H9 (cell line): ENCODE measurements around the gene ARPC2. TPM values are rescaled to one million over a fixed set of nuclear protein-coding genes. Genes with fewer than 3 reads are reported as not detected.

Experiments used
- DNase-seq: peaks from one replicate; pipeline ENCODE4 v3.0.0-alpha.2; 2017
- H2AFZ ChIP-seq: one replicate; pipeline ENCODE4 v1.6.1; 2013; ENCODE audit warnings: mild to moderate bottlenecking, low read length, control low read depth, moderate library complexity
- H2AK5ac ChIP-seq: 2 replicates; pipeline ENCODE4 v1.6.1; 2013; ENCODE audit warnings: low read length, control low read depth, mixed read lengths; ENCODE audit not compliant: insufficient read length
- H2BK120ac ChIP-seq: one replicate; pipeline ENCODE4 v1.6.1; 2013; ENCODE audit warnings: low read depth, mild to moderate bottlenecking, low read length, control low read depth, inconsistent platforms; ENCODE audit not compliant: poor library complexity, severe bottlenecking
- H2BK12ac ChIP-seq: 2 replicates; pipeline ENCODE4 v1.6.1; 2013; ENCODE audit warnings: low read length, control low read depth, mixed read lengths, low read depth; ENCODE audit not compliant: insufficient read length
- H2BK15ac ChIP-seq: 2 replicates; pipeline ENCODE4 v1.6.1; 2013; ENCODE audit warnings: low read depth, low read length, control low read depth
- H2BK20ac ChIP-seq: one replicate; pipeline ENCODE4 v1.6.1; 2013; ENCODE audit warnings: low read depth, mild to moderate bottlenecking, low read length, control low read depth, inconsistent platforms; ENCODE audit not compliant: poor library complexity, severe bottlenecking
- H2BK5ac ChIP-seq: 2 replicates; pipeline ENCODE4 v1.6.1; 2013; ENCODE audit warnings: low read length, control low read depth, mixed read lengths; ENCODE audit not compliant: insufficient read length
- H3K14ac ChIP-seq: 2 replicates; pipeline ENCODE4 v1.6.1; 2013; ENCODE audit warnings: low read length, control low read depth; ENCODE audit not compliant: insufficient read depth
- H3K18ac ChIP-seq: 2 replicates; pipeline ENCODE4 v1.6.1; 2013; ENCODE audit warnings: low read depth, mild to moderate bottlenecking, mixed read lengths, low read length, control low read depth; ENCODE audit not compliant: insufficient read length
- H3K23ac ChIP-seq: 2 replicates; pipeline ENCODE4 v1.6.1; 2013; ENCODE audit warnings: low read length, control low read depth, mixed read lengths, low read depth; ENCODE audit not compliant: insufficient read length
- H3K23me2 ChIP-seq: 2 replicates; pipeline ENCODE4 v1.6.1; 2013; ENCODE audit warnings: low read depth, mild to moderate bottlenecking, mixed read lengths, low read length, control low read depth; ENCODE audit not compliant: insufficient read length, poor library complexity, severe bottlenecking
- H3K27ac ChIP-seq: 2 replicates; pipeline ENCODE4 v1.5.1; 2013; ENCODE audit warnings: low read length, control low read depth, mixed read lengths, low read depth; ENCODE audit not compliant: insufficient read length
- H3K27me3 ChIP-seq: 2 replicates; pipeline ENCODE4 v1.6.1; 2013; ENCODE audit warnings: low read length, control low read depth, inconsistent platforms; ENCODE audit not compliant: insufficient read depth
- H3K4ac ChIP-seq: 2 replicates; pipeline ENCODE4 v1.6.1; 2013; ENCODE audit warnings: low read depth, mild to moderate bottlenecking, control low read depth, inconsistent platforms, low read length, moderate library complexity
- H3K4me1 ChIP-seq: 2 replicates; pipeline ENCODE4 v1.6.1; 2013; ENCODE audit warnings: low read length, control low read depth, inconsistent platforms; ENCODE audit not compliant: insufficient read depth
- H3K4me2 ChIP-seq: 2 replicates; pipeline ENCODE4 v1.6.1; 2013; ENCODE audit warnings: low read length, control low read depth, mixed read lengths; ENCODE audit not compliant: insufficient read length, insufficient read depth
- H3K56ac ChIP-seq: 2 replicates; pipeline ENCODE4 v1.6.1; 2013; ENCODE audit warnings: low read depth, mild to moderate bottlenecking, mixed read lengths, low read length, control low read depth; ENCODE audit not compliant: insufficient read length
- H3K79me1 ChIP-seq: 2 replicates; pipeline ENCODE4 v1.6.1; 2013; ENCODE audit warnings: low read depth, mild to moderate bottlenecking, moderate library complexity, low read length, control low read depth, inconsistent platforms; ENCODE audit not compliant: insufficient read depth, poor library complexity, severe bottlenecking
- H3K79me2 ChIP-seq: 2 replicates; pipeline ENCODE4 v1.6.1; 2013; ENCODE audit warnings: low read length, control low read depth, inconsistent platforms; ENCODE audit not compliant: insufficient read depth
- H3K9ac ChIP-seq: 2 replicates; pipeline ENCODE4 v1.6.1; 2013; ENCODE audit warnings: low read length, control low read depth, mixed read lengths; ENCODE audit not compliant: insufficient read length; ENCODE audit errors: extremely low read depth
- H3K9me3 ChIP-seq: one replicate; pipeline ENCODE4 v1.6.1; 2013; ENCODE audit warnings: low read depth, low read length, inconsistent platforms; ENCODE audit not compliant: control insufficient read depth
- H3T11ph ChIP-seq: one replicate; pipeline ENCODE4 v1.6.1; 2013; ENCODE audit warnings: mild to moderate bottlenecking, low read length, control low read depth, inconsistent platforms
- H4K20me1 ChIP-seq: one replicate; pipeline ENCODE4 v1.6.1; 2013; ENCODE audit not compliant: control insufficient read depth, insufficient read length, insufficient read depth
- H4K5ac ChIP-seq: 2 replicates; pipeline ENCODE4 v1.6.1; 2013; ENCODE audit warnings: low read depth, mild to moderate bottlenecking, mixed read lengths, low read length, control low read depth; ENCODE audit not compliant: insufficient read length
- H4K8ac ChIP-seq: replicated peaks from 2 replicates; pipeline ENCODE4 v1.6.1; 2013; ENCODE audit warnings: low read length, control low read depth, mixed read lengths, low read depth; ENCODE audit not compliant: insufficient read length
- H4K91ac ChIP-seq: 2 replicates; pipeline ENCODE4 v1.6.1; 2013; ENCODE audit warnings: low read depth, mild to moderate bottlenecking, moderate library complexity, mixed read lengths, low read length, control low read depth; ENCODE audit not compliant: insufficient read length
- H3K27ac Mint-ChIP-seq, 3 experiments: 2 replicates in 2 of 3; 3 replicates in 1 of 3; pipeline ENCODE4 v1.8.0; 2020 to 2021; ENCODE audit warnings: mixed read lengths in 3 of 3, mild to moderate bottlenecking in 1 of 3, moderate library complexity in 1 of 3
- H3K27me3 Mint-ChIP-seq: 2 replicates; pipeline ENCODE4 v1.8.0; 2021; ENCODE audit warnings: low read depth, mild to moderate bottlenecking, moderate library complexity, mixed read lengths
- H3K36me3 Mint-ChIP-seq, 3 experiments: 2 replicates in 2 of 3; 3 replicates in 1 of 3; pipeline ENCODE4 v1.8.0; 2020 to 2021; ENCODE audit warnings: low read depth in 3 of 3, mixed read lengths in 3 of 3; ENCODE audit not compliant: insufficient read depth in 1 of 3
- H3K4me1 Mint-ChIP-seq, 2 experiments: 2 replicates each; pipeline ENCODE4 v1.8.0; 2020; ENCODE audit warnings: mixed read lengths in 2 of 2
- H3K4me3 Mint-ChIP-seq, 2 experiments: 2 replicates in 1 of 2; 3 replicates in 1 of 2; pipeline ENCODE4 v1.8.0; 2020 to 2021; ENCODE audit warnings: mild to moderate bottlenecking in 2 of 2, mixed read lengths in 2 of 2, moderate library complexity in 1 of 2
- H3K9me3 Mint-ChIP-seq, 2 experiments: 2 replicates in 1 of 2; 3 replicates in 1 of 2; pipeline ENCODE4 v1.8.0; 2020; ENCODE audit warnings: mild to moderate bottlenecking in 2 of 2, mixed read lengths in 2 of 2, moderate library complexity in 1 of 2
- WGBS: extraction: QIAGEN DNeasy Blood & Tissue Kit; methylation state at CpG from one replicate; pipeline ENCODE4 v1.1.7; 2013; ENCODE audit warnings: missing lambda C conversion rate, low lambda C conversion rate, mixed read lengths; ENCODE audit not compliant: insufficient read length; ENCODE audit errors: extremely low coverage; 5-methylcytosine and 5-hydroxymethylcytosine counted together
- total RNA-seq: library from RNA; stranded (reverse); gene quantifications from 2 replicates; pipeline ENCODE4 v1.2.1, GENCODE V29; 2021
- TF ChIP-seq, protein P1 (sequence below): fragments of 200-600 bp; sonication (generic); conservative IDR thresholded peaks from 3 replicates; pipeline ENCODE4 v1.8.0; 2021; ENCODE audit warnings: antibody characterized with exemption, mild to moderate bottlenecking

Gene ARPC2
- total RNA-seq, 1 experiment from 2014 or later, result 197 TPM

DNA sequence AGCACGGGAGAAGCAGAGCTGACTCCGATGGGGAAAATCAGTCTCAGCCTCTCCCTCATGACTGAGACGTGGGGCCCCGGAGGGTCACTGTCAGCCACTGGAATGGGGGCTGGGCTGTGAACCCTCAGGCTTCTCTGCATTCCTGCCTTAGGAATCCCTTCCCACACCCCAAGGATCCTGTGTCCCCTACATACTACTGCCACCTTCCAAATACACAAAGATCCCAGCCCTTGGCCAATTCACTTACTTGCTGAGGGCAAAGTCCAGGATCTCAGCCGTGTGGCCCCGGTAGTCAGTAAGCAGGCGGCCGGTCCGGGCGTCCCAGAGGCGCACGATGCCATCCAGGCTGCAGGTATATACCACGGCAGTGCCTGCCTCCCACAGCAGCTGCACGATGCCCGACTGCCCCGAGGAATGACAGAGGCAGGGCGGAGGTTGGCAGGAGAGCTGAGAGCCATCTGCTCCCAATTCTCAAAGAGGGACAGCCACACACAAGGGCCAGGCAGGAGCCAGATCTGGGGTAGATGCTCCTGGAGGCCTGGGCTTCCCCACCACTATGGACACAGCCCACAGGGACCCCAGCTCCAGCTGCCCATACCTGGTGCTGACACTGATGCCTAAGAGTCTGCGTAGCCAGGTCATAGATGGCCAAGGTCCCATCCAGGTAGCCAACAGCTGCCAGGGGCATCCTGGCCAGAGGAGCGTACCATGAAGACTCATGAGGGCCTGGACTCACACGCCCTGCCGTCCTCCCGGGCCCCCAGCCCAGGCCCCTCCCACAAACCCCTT, 48.0 kb downstream of the ARPC2 start:
- no peaks in the 10 kb centered on the region for H4K20me1 ChIP-seq
- H3K4me1 ChIP-seq, result peaks cover 4% of the 10 kb centered on the region; the same call in 1 of the 2 replicates
- TF ChIP-seq, protein P1, sequence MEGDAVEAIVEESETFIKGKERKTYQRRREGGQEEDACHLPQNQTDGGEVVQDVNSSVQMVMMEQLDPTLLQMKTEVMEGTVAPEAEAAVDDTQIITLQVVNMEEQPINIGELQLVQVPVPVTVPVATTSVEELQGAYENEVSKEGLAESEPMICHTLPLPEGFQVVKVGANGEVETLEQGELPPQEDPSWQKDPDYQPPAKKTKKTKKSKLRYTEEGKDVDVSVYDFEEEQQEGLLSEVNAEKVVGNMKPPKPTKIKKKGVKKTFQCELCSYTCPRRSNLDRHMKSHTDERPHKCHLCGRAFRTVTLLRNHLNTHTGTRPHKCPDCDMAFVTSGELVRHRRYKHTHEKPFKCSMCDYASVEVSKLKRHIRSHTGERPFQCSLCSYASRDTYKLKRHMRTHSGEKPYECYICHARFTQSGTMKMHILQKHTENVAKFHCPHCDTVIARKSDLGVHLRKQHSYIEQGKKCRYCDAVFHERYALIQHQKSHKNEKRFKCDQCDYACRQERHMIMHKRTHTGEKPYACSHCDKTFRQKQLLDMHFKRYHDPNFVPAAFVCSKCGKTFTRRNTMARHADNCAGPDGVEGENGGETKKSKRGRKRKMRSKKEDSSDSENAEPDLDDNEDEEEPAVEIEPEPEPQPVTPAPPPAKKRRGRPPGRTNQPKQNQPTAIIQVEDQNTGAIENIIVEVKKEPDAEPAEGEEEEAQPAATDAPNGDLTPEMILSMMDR, result no peak
- H2BK15ac ChIP-seq, result no peak overlapping the region
- H3K4me3 Mint-ChIP-seq, result no peak overlapping the region; a peak in 1 of 5 replicates
- H3K14ac ChIP-seq, result no peak overlapping the region
- no peak overlapping the region for H3K23ac ChIP-seq
- H2AK5ac ChIP-seq, result no peak overlapping the region
- no peaks in the 10 kb centered on the region for H3K79me2 ChIP-seq
- peaks cover 5% of the 10 kb centered on the region for H3K23me2 ChIP-seq
- no peaks in the 10 kb centered on the region; the same call in 1 of the 2 replicates for H3K27me3 Mint-ChIP-seq
- H3K9me3 ChIP-seq, result no peaks in the 10 kb centered on the region
- peaks cover 16 to 22% of the 10 kb centered on the region in 2 experiments for H3K4me1 Mint-ChIP-seq
- no peak overlapping the region for H3K9ac ChIP-seq
- H3K36me3 Mint-ChIP-seq, result peaks cover 19 to 42% (median 38%) of the 10 kb centered on the region in 3 experiments; a peak in 6 of 7 replicates
- DNase-seq, result no peak
- no peak overlapping the region for H3K4me2 ChIP-seq
- H4K5ac ChIP-seq, result no peak overlapping the region
- H3K9me3 Mint-ChIP-seq, result no peaks in the 10 kb centered on the region
- H2BK5ac ChIP-seq, result no peak overlapping the region
- no peak overlapping the region for H4K91ac ChIP-seq
- H4K8ac ChIP-seq, result no peak overlapping the region
- no peak overlapping the region for H3T11ph ChIP-seq
- no peak overlapping the region for H2BK20ac ChIP-seq
- H3K27ac Mint-ChIP-seq, result no peak overlapping the region
- H3K56ac ChIP-seq, result no peak overlapping the region
- H2BK120ac ChIP-seq, result no peak overlapping the region
- no peak overlapping the region for H3K18ac ChIP-seq
- H2AFZ ChIP-seq, result no peak overlapping the region
- no peaks in the 10 kb centered on the region for H3K79me1 ChIP-seq
- H3K4ac ChIP-seq, result no peak overlapping the region
- no peak overlapping the region for H2BK12ac ChIP-seq
- no peaks in the 10 kb centered on the region for H3K27me3 ChIP-seq
- no CpG with 5 or more reads among the region's 22 CpGs for WGBS
- H3K27ac ChIP-seq, result no peak overlapping the region
